ENCODE measurements around the gene NBAS.

DNA sequence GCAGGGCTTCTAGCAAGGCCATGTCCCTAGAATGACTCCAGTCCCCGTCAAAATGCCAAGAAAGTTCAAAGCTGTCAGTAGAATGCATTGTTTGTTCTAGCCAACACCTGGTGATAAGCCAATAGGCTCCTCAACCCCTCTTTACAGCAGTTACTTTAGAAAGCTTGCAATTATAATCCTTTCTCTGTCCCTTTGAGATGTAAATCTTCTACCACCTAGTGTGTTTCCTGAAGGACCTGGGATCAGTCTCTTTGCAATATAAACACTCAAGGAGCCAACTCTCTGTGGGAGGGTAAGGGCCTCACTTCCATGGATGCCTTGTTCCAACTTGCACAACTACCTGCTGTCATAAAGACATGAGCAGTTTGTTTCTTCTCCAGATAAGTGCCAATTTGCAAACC, 301.8 kb downstream of the NBAS start:
- no peak for TF ChIP-seq CTCF (conservative IDR thresholded peaks at IDR 0.05 in 1 of 2, IDR thresholded peaks at IDR 0.05 in 1 of 2; ENCODE audit: low read depth in 1 of 2, low read length in 2 of 2)
- TF ChIP-seq EZH2 (IDR thresholded peaks at IDR 0.05; ENCODE audit: low read length, missing control alignments) = no peak
